Right renal pelvis (tissue), 4 donors: Measurements from ENCODE around the gene SLC51A. TPM values are rescaled to one million over a fixed set of nuclear protein-coding genes. Genes with fewer than 3 reads are reported as not detected.
"Not testable (repeated sequence)": the region's sequence is repeated elsewhere in the genome, so short reads cannot be mapped to it uniquely, and the experiment has no call there.

Experiments
- DNase-seq, 4 donors: peaks; one replicate each; pipeline ENCODE4 v3.0.0-alpha.2; 2013; ENCODE audit warnings: low read depth in 4 of 4, low spot score in 3 of 4, missing footprints in 1 of 4
- polyA plus RNA-seq, 4 donors: library from polyadenylated mRNA; unstranded; fragments of 120-200 nt; gene quantifications; one replicate each; pipeline ENCODE4 v1.2.1, GENCODE V29; 2013; ENCODE audit not compliant: insufficient read length in 4 of 4

The SLC51A gene
- polyA plus RNA-seq, 4 donors, result 11.3 to 12.6 (median 12.1) TPM

DNA sequence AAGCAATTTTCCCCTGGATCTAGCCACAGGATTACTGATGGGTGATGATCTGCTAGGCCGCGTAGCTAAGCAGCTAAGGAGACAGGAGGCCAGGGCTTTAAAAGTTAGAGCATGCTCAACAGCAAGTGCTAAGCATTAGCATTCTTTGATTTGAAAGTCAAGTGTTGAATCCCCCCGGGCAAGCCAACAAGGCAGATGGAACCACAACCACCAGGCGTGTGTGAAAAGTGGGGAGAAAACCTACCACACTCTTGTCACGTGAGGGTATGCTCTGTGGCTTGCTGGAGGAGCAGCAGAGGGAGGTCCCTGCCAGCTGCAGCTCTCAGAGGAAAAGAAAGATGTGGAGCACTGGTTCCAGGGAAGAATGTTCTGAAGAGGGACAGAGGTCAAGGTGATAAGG, 20.9 kb downstream of the SLC51A start:
- DNase-seq, result no peak

DNA sequence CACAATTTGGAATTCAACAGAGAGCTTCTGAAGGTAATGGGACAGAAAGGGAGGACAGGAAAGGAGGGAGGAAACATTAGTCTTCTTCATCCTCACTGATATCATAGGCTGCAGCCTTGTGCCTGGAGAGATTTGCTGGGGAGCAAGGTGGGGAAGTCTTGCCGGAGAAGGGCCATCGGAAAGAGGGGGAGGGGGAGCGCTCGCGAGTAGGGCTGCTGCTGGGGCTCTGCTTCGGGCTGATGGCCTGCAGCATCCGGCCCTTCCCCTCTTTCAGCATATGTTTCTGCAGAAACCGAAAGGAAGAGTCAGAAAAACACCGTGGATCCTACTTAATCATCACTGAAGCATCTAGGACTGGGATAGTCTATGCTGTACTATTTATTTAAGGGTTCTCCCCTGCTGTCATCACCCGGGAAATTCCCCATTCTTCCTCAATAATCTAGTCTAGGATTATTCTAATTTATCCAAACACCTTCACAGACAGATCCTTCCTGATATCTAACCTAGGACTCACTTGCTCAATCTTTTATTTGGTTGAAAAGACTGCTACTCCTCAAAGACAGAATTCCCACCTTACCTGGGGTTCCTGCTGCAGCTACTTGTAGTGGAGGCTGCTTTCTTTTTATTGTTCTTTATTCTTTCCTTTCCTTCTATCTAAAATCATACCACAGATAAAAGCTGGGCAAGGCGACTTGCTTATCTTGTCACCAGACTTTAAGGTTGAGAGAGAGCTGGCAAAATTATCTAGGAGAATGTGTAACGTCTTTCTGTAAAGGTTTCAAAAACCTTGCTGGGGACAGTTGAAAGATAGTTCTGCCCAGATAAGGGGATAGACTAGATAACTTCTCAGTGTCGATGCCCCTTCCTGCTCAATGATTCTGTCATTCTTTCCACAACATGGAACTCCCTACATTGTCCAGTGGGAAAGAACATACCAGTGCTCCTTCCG, 22.6 kb downstream of the SLC51A start:
- no peak for DNase-seq

- no peak for DNase-seq
Measured at GRCh38 chr3:196240424-196240823, 24.1 kb downstream of the SLC51A start.

- DNase-seq, result no peak
Measured at GRCh38 chr3:196241704-196242103, 25.4 kb downstream of the SLC51A start.

DNA sequence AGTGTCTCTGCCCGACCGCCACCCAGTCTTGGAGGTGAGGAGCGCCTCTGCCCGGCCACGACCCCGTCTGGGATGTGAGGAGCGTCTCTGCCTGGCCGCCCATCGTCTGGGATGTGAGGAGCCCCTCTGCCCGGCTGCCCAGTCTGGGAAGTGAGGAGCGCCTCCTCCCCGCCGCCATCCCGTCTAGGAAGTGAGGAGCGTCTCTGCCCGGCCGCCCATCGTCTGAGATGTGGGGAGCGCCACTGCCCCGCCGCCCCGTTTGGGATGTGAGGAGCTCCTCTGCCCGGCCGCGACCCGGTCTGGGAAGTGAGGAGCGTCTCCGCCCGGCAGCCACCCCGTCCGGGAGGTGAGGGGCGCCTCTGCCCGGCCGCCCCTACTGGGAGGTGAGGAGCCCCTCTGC, 27.8 kb downstream of the SLC51A start:
- DNase-seq, result not testable (repeated sequence)

- DNase-seq, result no peak
Measured at GRCh38 chr3:196246612-196247308, 30.4 kb downstream of the SLC51A start.

GRCh38 chr3:196251918-196252317, 35.6 kb downstream of the SLC51A start:
- DNase-seq, result no peak

- DNase-seq, result no peak
Measured at GRCh38 chr3:196254376-196255283, 38.3 kb downstream of the SLC51A start.

- DNase-seq, result no peak
Measured at GRCh38 chr3:196255776-196256175, 39.4 kb downstream of the SLC51A start.

GRCh38 chr3:196260784-196261183, 44.5 kb downstream of the SLC51A start:
- DNase-seq, result no peak

DNA sequence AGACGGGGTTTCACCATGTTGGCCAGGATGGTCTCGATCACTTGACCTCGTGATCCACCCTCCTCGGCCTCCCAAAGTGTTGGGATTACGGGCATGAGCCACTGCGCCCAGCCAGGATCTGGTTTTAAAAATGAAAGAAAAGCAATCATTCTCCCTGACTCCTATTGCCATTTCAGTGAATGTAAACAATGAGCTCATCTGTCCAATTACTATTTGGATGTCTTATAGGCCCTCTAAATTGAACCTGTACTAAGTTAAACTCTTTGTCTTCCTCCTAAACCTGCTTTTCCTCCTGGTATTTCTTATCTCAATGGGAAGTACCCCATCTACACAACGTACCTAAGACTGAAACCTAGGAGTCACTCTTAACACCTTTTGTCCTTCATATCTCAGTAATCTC, 47.5 kb downstream of the SLC51A start:
- DNase-seq, result no peak

- DNase-seq, result no peak
Measured at GRCh38 chr3:196268284-196269163, 52.2 kb downstream of the SLC51A start.

DNA sequence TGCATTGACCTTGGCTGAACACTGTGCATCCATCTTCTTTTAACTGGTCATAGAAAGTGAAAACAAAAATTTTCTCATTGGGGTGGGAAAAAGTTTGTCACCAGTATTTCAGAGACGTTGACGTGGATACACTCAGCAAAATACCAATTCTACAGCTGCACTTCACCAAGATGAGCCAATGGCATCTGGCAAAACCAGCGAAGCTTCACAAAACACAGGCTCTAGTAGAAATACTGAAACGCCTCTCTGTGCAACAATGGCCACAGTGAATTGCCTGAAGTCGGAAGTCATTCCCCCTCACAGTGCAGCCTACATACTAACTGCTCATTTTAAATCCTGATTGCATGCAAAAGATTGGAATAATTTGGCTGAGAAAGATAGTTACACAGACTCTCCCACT, 54.2 kb downstream of the SLC51A start:
- DNase-seq, result no peak

DNA sequence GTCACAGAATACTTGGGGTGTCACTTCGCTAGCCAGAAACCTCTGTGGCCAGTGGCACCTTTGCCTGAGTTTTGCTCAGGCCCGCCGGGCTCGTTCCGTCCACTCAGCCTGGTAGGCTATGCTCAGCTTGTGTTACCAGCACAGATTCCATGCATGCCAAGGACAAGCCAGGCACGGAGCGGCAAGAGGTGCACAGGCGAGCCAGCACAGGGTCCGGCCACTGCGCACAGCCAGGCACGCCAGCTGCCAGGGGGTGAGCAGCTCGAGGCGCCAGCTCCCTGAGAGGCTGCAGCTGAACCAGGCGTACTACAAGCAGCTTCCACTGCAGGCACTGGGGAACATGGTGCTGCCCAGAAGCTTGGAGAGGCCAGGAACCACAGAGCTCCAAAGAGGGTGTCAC, 56.5 kb downstream of the SLC51A start:
- no peak for DNase-seq

- DNase-seq, result no peak
Measured at GRCh38 chr3:196273655-196274054, 57.3 kb downstream of the SLC51A start.

DNA sequence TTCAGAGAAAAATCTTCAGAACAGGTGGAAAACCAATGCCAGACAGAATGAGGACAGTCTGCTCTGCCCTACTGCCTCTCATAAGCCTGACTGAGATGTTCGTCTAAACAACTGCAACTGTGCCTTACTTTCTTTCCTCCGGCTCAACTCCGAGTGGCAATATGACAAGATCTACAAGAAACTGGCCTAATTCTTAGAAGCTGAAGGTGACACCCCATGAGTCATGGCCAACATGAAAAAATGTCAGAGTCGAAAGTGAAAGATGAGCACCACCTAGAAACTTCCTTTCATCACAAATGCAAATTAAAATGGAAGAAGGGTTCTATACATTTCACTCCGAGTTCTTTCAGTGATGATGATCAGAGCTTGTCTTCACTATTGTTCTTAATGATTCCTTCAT, 58.3 kb downstream of the SLC51A start:
- no peak for DNase-seq

DNA sequence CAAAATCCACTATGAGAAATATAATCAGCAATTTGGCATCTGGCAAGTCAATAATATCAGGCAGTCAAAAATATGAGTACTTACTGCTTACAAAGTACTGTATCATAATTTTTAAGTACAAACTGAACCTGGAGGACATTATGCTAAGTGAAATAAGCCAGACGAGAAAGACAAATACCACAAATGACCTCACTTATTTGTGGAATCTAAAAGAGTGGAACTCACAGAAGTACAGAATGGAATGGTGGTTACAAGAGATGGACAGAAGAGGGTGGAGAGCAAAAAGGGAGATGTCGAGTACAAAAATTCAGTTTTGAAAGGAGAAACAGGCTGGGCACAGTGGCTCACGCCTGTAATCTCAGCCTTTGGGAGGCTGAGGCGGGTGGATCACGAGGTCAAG, 58.8 kb downstream of the SLC51A start:
- DNase-seq, result no peak

GRCh38 chr3:196280689-196281440, 64.5 kb downstream of the SLC51A start:
- DNase-seq, result no peak

- DNase-seq, result no peak
Measured at GRCh38 chr3:196281962-196282361, 65.6 kb downstream of the SLC51A start.
